Measurements from ENCODE around the gene SARNP. TPM values are rescaled to one million over a fixed set of nuclear protein-coding genes. Genes with fewer than 3 reads are reported as not detected.

Gene SARNP
- total RNA-seq, 2 donors from 2014 or later: 61.4 to 70.8 TPM

DNA sequence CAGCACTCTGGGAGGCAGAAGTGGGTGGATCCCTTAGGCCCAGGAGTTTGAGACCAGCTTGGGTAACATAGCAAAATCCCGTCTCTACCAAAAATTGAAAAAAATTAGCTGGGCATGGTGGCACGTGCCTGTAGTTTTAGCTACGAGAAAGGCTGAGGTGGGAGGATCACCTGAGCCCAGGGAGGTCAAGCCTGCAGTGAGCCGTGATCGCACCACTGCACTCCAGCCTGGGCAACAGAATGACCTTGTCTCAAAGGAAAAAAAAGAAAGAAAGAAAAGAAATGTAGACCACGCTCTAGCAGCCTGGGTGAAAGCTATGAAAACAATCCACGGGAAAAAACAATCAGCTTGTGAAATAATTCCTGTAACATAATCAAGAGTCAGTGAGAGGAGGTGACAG is 29.0 kb downstream of the SARNP start:
- TF ChIP-seq, protein P1, sequence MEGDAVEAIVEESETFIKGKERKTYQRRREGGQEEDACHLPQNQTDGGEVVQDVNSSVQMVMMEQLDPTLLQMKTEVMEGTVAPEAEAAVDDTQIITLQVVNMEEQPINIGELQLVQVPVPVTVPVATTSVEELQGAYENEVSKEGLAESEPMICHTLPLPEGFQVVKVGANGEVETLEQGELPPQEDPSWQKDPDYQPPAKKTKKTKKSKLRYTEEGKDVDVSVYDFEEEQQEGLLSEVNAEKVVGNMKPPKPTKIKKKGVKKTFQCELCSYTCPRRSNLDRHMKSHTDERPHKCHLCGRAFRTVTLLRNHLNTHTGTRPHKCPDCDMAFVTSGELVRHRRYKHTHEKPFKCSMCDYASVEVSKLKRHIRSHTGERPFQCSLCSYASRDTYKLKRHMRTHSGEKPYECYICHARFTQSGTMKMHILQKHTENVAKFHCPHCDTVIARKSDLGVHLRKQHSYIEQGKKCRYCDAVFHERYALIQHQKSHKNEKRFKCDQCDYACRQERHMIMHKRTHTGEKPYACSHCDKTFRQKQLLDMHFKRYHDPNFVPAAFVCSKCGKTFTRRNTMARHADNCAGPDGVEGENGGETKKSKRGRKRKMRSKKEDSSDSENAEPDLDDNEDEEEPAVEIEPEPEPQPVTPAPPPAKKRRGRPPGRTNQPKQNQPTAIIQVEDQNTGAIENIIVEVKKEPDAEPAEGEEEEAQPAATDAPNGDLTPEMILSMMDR (IDR thresholded peaks at IDR 0.05): no peak
- Histone ChIP-seq H3K9me3 (no peaks in the 10 kb centered on the region), H3K36me3 (peaks cover 65% of the 10 kb centered on the region), H3K27ac (no peak overlapping the region), H3K4me3 (no peak overlapping the region), H3K4me1 (no peaks in the 10 kb centered on the region), H3K27me3 (no peaks in the 10 kb centered on the region)
- no peak for DNase-seq (ENCODE audit: low spot score)

DNA sequence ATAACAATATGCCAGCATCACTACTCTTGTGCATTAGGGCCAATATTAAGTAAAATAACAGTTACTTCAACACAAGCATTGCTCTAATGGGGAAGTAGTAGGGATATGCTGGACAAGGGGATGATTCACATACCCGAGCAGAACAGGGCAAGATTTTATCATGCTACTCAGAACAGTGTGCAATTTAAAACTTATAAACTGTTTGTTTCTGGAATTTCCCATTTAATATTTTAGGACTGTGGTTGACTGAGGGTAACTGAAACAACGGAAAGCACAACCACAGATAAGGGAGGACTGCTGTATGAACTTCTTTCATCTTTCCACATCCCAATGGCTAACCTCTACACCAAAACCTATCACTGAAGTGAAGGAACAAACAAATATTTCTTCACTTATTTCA is 36.8 kb downstream of the SARNP start:
- TF ChIP-seq, protein P1 (IDR thresholded peaks at IDR 0.05): no peak
- no peaks in the 10 kb centered on the region for H3K9me3 ChIP-seq
- no peaks in the 10 kb centered on the region for H3K27me3 ChIP-seq
- H3K27ac ChIP-seq: no peak overlapping the region
- H3K36me3 ChIP-seq: peaks cover 83% of the 10 kb centered on the region
- H3K4me1 ChIP-seq: no peaks in the 10 kb centered on the region
- no peak for DNase-seq (ENCODE audit: low spot score)
- H3K4me3 ChIP-seq: no peak overlapping the region

DNA sequence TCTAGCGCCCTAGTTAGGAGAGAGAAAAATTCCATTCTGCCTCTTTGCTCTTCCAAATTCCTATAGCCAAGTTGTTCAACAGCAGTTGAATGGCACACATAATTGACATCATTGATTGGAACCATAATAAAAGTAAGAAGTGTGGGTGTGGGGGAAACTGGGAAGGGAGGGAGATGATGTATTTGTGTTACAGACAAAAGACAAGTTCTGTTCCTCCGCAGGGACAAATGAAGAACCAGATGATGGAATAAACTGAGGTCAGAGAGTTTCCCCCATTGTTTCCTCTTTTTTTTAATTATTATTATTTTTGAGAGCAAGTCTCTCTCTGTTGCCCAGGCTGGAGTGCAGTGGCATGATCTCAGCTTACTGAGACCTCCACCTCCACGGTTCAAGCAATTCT is 39.7 kb downstream of the SARNP start:
- peaks cover 57% of the 10 kb centered on the region for H3K36me3 ChIP-seq

DNA sequence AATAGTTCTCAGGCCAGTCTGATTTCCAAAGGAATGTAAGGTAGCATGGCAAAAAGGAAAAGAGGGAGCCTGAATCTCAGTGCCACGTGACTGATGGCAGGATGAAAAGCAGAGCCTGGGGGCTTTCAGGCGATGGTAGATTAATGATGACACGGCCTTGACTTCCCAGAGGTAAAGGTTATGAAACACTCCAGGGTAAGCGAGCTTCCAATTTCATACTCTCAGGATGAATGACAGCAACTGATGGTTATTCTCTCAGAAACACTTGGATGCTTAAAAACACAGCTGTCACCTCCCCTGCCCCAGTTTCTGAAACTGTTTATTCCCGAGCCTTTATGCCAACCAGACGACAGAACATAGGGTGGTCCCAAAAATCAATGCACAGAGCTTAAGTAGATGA is 45.8 kb downstream of the SARNP start:
- H3K36me3 ChIP-seq: peaks cover 25% of the 10 kb centered on the region
- no peaks in the 10 kb centered on the region for H3K4me1 ChIP-seq
- no peak overlapping the region for H3K27ac ChIP-seq
- no peak overlapping the region for H3K4me3 ChIP-seq
- no peaks in the 10 kb centered on the region for H3K9me3 ChIP-seq
- no peak for DNase-seq (ENCODE audit: low spot score)
- no peaks in the 10 kb centered on the region for H3K27me3 ChIP-seq
- TF ChIP-seq, protein P1 (IDR thresholded peaks at IDR 0.05): no peak

More for the DNA sequence above, 39.7 kb downstream of the SARNP start:
- no peak overlapping the region for H3K4me3 ChIP-seq
- DNase-seq (ENCODE audit: low spot score): no peak
- no peaks in the 10 kb centered on the region for H3K4me1 ChIP-seq
- H3K27me3 ChIP-seq: no peaks in the 10 kb centered on the region
- TF ChIP-seq, protein P1 (IDR thresholded peaks at IDR 0.05): no peak
- no peak overlapping the region for H3K27ac ChIP-seq
- no peaks in the 10 kb centered on the region for H3K9me3 ChIP-seq

DNA sequence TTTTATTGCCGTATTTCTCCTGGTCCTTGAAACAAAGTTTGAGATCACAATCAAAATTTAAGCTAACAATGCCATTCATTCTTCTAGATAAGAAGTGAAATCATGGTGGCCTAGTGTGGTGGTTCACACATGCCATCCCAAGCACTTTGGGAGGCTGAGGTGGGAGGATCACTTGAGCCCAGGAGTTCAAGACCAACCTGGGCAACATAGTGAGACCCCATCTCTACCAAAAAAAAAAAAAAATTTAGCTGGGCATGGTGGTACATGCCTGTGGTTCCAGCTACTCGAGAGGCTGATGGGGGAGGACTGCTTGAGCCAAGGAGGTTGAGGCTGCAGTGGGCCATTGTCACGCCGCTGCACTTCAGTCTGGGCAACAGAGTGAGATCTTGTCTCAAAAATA is 50.4 kb downstream of the SARNP start:
- TF ChIP-seq, protein P1 (IDR thresholded peaks at IDR 0.05): no peak
- no peaks in the 10 kb centered on the region for H3K4me1 ChIP-seq
- no peak overlapping the region for H3K4me3 ChIP-seq
- H3K27me3 ChIP-seq: no peaks in the 10 kb centered on the region
- H3K9me3 ChIP-seq: no peaks in the 10 kb centered on the region
- no peak overlapping the region for H3K27ac ChIP-seq
- no peak for DNase-seq (ENCODE audit: low spot score)
- peaks cover 32% of the 10 kb centered on the region for H3K36me3 ChIP-seq

DNA sequence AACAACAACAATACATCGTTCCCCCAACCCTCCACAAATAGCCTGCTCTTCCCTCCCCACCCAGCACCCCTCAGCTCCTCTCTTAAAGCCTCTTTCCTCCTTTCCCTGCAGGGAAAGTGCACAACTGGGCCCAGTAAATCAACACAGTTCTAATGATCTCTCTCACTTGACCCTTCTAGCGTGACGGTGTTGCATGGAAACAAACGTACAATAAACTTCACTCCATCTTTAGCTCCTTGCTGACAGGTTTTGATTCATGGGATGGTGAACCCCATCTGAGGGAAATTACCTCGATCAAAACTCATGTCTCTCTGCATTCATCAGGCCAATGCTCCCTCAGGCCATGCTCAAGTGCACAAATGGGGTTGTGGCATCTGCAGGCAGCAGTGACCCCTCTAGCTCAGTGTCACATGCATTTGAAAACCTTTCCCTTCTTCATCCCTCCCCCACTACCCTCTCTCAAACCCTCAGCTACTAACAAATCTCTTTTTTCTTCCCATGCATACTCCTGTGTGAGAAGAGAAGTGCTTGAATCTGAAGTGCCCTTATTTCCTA is 51.7 kb downstream of the SARNP start:
- peaks cover 22% of the 10 kb centered on the region for H3K36me3 ChIP-seq

More for the DNA sequence above, 51.7 kb downstream of the SARNP start:
- Histone ChIP-seq H3K4me1 (no peaks in the 10 kb centered on the region), H3K27ac (no peak overlapping the region), H3K27me3 (no peaks in the 10 kb centered on the region), H3K9me3 (no peaks in the 10 kb centered on the region), H3K4me3 (no peak overlapping the region)
- TF ChIP-seq, protein P1 (IDR thresholded peaks at IDR 0.05): no peak
- DNase-seq (ENCODE audit: low spot score): no peak

Measured in right atrium auricular region (tissue), 2 donors.